GM18858 (cell line): ENCODE data around the gene SPDEF.

Experiments
- ATAC-seq: cut with Tn5 transposase; IDR thresholded peaks from one replicate; pipeline ENCODE4 v1.9.1; 2021; ENCODE audit not compliant: unreplicated experiment

SPDEF gene

DNA sequence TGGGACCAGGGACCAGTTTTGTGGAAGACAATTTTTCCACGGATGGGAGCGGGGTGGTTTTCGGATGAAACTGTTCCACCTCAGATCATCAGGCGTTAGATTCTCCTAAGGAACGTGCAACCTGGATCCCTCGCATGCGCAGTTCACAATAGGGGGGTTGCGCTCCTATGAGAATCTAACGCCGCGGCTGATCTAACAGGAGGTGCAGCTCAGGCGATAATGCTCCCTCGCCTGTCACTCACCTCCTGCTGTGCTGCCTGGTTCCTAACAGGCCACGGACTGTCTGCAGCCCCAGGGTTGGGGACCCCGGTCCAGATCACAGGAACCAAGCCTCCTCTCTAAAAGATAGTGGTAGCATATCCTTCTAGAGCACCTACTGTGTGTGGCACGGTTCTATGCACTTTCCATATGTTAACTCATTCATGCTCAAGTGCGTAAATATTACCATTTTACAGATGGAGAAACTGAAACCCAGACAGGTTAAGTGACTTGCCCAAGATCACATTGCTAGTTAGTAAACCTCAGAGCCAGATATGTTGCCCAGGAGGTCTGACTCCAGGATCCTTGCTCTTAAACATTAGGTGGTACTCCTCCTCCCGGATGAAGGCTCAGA lies 25.3 kb downstream of the SPDEF start:
- ATAC-seq: no peak

DNA sequence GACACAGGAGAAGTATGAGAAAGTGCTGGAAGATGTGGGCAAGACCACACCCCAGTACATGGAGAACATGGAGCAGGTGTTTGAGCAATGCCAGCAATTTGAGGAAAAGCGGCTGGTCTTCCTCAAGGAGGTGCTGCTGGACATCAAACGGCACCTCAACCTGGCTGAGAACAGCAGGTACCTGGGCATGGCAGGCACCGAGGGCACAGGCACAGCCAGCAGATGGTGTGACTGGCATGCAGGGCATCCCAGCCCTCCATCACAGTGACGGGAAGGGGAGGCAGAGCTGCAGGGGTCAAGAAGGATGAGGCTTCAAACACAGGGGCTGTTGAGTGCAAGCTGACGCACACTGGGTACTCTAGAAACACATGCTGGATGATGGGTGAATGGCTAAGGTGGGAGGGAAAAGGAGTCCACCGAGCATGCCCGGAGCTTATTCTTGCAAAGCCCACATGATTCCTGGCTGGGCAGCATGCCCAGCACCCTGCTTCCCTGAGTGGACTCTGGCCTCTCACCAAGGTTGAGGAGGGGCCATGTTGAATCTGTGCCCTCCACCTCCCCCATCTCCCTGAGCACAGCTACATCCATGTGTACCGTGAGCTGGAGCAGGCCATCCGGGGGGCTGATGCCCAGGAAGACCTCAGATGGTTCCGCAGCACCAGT lies 26.3 kb downstream of the SPDEF start:
- no peak for ATAC-seq

DNA sequence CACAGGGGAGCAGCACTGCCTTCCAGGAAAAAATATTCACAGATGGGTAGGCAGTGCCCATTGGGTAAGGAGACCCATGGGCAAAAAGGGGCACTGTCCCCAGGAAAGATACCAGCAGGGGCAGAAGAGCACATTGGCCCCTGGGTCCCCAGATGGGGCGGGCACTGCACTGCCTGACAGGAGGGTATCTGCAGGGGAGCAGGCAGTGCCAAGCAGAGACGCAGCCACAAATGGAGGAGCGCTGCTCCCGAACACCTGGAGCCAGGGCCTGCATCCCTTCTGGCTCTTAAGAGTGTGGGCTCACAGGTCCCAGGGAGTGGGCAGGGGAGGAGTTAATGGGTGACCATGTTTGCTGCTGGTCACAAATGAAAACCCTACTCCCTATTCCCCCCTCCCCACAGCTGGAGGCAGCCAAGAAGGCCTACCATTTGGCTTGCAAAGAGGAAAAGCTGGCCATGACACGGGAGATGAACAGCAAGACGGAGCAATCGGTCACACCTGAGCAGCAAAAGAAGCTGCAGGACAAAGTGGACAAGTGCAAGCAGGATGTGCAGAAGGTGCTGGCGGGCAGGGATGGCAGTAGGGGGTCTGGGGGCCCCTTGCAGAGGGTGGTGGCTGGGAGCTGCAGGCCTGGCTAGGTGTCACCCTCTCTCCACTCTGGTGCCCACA lies 27.0 kb downstream of the SPDEF start:
- no peak for ATAC-seq

DNA sequence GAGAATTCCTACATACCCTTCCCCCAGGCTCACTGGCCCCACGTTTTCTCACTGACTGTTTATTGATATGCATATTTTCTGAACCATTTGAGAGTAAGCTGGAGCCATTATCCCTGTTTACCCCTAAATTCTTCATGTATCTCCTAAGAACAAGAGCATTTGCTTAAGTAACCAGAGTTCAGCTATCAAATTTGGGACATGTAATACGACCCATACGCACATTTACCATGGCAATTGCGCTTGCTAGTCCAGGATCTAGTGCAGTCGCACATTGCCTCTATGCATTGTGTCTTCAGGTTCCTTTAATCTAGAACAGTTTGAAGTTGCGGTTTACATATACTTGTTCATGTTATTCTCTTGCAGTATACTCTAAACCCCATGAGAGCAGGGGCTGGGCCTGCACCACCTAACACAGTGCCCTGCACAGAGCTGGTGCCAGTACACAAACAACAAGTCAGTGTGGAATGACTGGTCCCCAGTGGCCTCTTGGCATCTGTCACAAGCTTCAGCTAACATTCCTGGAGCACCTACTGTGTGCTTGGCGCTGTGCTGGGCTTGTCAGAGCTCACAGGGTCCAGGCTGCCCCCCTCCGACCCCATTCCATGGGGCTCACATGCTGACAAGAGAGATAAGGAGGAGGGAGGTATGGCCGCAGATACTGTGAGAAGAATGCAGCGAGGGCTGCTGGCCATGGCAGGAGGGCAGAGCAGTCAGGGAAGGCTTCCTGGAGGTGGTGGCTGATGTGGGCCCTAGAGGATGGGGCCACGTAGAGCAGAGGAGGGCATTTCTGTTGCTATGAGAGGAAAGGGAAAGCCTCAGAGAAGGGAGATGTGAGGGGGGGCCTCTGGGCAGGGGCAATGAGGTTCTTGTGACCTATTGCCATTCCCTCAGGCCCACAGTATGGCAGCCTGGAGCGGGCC lies 28.1 kb downstream of the SPDEF start:
- no peak for ATAC-seq

DNA sequence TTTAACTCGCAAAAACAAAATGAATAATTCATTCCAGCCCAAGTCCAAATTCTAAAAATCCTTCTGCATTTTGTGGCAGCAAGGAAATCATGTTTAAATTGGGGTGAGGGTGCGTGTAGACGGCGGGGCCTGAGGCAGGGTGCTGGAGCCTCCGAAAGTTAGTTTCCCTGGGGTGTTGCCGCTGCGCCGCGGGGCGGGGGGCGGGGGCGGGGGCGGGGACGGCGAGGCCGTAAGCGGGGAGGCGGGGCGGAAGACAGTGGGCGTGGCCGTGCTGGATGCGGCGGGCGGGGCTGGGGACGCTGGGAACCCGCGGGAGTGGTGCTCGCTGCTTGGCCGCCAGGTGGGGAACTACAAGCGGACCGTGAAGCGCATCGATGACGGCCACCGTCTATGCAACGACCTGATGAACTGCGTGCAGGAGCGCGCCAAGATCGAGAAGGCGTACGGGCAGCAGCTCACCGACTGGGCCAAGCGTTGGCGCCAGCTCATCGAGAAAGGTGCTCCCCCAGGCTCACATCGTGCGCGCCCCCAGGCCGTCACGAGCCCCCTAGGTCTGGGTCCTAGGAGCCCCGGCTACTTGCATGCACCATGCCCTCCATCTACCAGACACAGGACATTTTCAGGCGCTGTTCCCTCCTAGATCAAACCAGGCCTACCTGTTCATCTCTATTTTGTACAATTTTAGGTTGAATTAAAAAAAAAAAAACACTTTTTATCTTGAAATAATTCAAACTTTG lies 29.0 kb downstream of the SPDEF start:
- ATAC-seq: peak; percentile 74

DNA sequence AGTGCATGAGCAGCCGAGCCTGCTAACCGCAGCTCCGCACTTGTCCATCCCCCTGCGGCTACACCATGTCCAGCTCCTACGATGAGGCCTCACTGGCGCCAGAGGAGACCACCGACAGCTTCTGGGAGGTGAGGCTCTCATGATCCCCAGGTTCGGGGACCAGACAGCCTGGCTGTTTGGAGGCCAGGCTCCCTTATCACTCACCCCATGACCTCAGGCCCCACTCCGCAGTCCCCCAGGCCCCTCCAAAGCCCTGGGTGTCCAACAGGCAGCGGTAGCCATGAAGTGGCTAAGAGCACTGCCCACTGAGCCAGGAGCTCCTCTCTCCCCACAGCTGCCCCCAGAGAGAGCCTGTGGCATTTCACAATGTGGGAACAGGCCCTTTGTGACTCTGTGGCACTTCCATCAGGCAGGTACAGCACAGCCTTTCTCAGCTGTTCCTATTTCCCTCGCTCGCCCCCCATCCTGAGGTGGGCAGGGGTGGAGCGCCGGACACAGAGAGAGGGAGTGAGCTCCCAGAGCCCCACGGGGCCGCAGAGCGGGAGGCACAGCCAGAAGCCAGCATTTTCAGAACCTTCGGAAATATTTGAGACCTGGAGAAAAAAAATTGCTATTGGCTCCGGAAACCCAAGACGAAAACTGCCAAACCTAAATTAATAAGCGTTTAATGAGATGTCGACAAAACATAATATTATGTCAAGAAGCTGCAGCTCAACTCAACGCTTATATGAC lies 29.7 kb downstream of the SPDEF start:
- ATAC-seq: no peak

DNA sequence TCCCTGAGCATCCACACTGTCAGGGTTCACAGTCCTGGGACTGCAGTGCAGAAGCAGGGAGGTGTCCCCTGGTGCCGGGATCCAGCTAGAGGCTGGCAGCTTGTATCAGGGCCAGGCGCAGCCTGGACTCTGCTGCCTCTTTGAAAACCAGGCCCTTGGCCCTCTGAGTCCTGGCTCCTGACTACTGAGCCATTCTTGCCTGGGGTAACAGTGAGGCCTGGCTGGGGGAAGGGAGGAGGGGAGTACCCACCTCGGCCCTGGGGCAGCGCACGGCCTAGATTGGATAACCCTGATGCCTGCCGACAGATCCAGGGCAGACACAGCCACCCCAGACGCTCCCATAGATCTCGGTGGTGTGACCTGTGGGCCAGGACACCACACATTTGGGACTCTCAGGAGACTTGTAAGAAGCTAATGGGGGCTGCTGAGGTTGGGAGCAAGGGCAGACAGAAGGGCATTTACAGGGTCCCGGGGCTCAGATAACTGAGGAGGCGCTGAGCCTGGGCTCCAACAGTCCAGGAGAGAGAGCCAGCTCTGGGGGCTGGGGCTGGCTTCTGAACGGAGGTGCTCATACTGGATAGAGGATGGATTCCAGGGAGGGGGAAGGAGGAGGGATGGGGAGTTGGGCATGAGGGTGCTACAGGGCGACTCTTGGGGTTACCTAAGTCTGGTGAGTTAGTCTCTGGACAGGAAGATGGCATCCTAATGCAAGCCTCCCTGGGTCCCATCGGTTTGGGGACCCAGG lies 30.5 kb downstream of the SPDEF start:
- no peak for ATAC-seq

DNA sequence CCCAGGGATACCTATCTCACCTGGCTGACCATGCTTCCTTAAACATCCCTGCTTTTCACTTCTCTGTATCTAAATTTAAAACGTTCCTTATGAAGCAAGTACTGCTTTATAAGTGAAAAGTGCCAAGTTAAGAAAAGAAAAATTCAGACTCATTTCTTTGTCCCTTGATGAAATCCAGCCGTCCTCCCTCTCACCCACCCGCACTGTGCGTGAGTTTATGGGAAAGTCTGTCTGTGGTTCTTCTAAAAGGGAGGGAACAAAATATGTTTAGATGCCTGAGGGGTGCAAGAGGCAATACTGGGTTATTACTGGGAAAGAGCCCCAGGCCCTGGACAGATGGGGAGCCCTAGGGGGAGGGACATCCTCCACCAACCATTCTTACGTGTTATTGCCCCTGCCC lies 31.2 kb downstream of the SPDEF start:
- ATAC-seq: no peak

DNA sequence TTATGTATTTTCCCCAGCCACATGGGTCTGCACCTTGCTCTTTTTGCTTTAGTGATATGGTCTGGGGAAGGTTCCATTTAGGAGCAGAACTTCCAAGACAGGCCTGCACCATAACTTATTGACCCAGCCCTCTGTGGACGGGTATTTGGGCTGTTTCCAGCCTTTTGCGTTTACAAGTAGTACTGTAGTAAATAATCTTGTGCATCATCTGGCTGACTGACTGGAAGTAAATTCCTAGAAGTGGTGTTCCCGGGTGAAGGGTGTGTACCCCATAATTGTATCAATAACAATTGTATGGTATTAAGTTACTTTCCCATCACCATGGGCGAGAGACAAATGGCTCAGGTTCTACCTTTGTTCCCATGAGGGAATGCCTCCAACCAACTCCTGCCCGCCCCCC lies 31.6 kb downstream of the SPDEF start:
- ATAC-seq: no peak

DNA sequence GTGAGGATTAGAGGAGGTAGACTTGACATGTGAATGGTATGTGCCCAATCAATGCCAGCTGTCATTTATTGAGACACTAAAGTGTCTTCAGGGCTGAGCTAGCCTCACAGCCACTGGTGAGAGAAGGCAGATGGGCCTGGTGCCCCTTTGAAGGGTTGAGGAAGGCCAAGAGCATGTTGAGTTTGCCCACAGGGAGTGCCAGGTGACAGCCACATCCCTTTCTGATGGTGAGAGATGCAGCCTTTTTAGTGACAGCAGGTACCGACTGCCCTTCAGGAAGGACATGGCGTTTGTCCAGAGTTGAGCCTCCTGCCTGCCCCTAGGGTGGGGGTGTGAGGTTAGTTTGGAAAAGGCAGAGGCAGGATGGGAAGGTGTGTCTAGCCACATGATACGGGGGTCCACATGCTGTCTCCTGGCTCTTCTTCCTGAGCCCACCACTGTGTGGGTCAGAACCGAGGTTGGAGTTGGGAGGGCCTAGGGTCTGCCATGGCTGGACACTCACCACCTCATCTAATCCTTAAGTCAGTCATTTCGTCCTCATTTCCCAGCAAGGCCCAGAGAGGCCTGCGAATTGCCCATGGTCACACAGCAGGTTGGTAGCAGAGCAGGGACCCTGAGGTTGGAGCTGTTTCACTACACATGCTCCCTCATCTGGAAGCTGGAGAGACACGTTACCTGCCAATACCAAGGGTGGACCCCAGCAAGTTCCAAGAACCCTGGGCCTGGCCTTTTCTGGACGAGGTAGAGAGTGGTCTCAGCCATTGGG lies 32.5 kb downstream of the SPDEF start:
- no peak for ATAC-seq

DNA sequence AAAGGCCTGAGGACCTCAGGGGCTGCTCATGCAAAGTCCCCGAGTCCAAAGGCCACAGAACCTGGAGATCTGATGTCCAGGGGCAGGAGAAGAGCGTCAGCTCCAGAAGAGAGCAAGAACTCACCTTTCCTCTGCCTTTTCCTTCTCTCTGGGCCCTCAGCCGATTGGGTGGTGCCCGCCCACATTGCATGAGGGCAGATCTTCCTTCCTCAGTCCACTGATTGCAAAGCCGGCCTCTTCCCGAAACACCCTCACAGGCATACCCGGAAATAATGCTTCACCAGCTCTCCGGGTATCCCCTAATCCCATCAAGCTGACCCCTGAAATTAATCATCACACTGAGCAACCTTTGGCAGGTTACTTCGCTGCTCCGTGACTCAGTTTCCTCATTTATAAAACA lies 33.4 kb downstream of the SPDEF start:
- ATAC-seq: no peak

DNA sequence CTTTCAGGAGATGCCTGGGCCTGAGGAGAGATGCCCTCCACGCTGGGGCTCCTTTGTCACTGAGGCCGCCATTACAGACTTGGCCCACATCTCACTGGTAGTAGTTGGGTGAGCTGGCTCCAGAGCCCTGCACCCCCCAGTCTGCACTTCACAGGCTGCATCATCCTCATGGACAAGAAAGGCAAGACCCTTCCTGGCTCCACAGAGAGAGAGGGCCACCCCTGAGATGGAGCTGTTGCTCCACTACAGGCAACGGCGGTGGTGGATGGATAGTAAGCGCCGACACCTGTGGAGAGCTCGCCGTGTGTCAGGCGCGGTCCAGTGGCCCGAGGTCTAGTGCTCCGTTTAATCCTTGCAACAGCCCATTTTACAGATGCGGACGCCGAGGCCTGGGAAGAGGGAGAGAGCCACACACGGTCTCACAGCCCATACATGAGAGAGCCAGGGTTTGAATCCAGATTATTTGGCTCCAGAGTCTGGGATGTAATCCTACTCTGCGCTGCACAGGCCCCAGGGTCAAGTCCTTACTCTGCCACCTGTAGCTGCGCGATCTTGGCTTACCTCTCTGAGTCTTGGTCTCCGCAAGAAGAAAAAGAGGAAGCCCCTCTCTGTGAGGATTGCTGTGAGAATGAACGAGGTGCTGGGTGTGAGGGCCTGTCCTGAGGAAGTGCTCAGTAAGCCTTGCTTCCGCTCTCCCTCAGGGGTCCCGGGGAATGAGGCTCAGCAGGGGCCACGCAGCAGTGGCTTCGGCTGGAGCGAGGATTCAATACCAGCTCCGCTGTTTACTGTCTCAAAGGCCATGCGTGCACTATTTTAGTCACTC lies 34.5 kb downstream of the SPDEF start:
- ATAC-seq: no peak

DNA sequence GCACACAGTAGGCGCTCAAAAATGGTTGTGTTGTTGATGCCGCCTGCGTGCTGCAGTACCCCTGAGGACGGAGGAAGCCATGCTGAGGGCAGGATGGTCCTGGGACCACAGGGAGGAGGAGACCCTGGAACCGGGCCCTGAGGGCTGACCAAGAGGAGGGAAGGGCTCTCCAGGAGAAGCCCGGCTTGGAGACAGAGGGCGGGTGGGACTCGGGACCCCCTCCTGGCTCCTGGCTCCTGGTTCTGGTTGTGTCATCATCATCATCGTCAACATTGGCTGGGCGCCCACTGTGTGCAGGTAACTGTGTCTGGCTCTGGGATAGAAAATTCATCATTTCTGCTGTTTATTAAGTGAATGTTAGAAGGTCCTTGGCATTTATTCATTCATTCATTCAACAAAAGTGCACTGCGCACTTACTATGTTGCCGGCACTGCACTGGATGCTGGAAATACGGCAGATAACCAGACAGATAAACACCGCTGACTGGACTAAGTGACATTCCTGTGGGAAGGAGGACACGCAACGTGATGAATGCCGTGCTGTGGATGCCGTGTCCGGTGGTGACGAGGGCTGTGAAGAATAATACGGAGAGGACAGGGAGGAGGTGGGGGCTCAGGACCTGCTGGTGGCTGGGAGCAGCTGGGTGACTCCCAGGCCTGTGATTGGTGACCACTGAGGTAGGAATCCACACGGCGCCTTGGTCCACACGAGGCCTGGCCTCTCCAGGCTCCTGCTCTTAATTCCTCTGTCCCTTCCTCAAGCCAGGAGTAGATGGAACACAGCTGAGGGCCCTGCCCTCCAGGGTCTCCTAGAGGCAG lies 35.3 kb downstream of the SPDEF start:
- no peak for ATAC-seq

DNA sequence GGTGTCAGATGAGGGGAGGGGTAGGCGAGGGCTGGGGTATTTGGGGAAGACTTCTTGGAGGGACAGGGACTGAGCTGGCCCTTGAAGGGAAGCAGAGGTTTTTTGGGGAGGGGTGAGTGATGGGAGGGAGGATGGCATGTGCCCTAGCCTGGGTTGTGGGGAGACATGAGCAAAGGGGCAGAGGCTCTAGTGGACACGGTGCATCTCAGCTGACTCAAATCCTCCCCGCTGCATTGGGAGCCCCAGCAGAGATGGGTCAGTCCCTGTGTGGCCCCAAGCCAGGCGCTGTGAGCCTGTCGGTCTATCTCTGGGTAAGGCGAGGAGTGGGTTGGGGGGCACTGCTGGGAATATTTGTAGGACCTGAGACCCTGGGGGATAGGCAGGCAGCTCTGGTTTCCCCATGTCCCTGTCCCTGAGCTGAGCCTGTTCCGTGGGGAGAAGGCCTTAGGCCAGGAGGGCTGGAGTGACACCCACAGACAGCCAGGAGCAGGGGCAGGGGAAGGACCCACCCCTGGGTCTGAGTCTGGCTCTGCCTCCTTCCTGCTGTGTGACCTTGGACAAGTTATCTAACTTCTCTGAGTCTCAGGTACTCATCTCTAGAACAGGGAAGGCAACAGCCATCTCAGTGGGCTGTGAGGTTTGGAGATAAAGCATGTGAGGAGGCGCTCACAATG lies 36.0 kb downstream of the SPDEF start:
- ATAC-seq: no peak

DNA sequence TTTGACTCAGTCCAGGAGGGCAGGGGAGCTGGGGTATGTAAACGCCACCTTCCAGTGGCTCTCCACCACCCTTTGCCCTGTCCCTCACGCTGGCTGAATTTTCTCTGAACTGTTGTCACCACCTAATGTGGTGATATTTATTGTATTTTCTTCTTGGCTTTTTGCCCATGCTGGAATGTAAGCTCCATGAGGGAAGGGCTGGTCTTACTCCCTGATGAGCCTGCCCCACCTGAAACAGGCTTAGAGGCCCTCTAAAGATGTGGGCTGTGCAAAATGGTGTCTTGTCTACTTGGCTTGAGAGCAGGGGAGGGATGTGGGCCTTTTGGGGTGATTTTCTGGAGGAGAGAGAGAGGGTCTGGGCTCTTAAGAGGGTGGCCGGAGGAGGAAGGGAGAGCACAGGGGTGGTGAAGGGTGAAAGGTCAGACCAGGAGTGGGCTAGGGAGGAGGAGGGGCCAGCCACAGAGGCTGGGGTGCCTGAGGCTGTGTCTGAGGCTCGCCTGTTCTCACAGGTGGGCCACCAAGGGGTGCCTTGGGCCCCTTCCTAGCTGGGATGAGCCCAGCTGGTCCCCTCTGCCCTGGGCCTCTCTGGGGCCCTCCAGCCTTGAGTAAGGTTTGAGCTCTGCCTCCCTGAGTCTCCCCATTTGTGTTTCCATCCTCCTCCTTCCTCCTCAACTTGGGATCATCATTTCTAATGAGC lies 37.3 kb downstream of the SPDEF start:
- ATAC-seq: no peak

DNA sequence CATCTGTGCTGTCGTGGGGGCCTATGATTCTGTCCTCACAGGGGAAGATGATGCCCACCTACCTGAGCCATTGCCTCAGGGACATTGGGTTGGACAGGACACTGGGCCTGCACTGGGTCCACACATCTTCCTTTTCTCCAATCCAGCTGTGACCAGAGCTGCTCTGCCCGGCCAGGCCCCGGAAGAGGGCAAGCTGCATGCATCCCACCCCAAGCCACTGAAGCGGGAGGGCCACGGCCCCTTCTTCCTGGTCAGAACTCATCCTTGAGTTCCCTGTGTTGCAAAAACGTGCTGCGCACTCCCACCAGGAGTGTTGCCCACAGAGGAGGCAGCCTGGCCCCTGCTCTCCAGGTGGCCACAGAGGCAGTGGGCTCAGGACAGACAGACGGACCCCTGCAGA lies 38.2 kb downstream of the SPDEF start:
- no peak for ATAC-seq
